Measurements from ENCODE around the gene NLRP12.
A peak's percentile ranks its signal among the peaks of the same experiment; 100 is the strongest.
"Not testable (repeated sequence)": the region's sequence is repeated elsewhere in the genome, so short reads cannot be mapped to it uniquely, and the experiment has no call there.

NLRP12 gene

DNA sequence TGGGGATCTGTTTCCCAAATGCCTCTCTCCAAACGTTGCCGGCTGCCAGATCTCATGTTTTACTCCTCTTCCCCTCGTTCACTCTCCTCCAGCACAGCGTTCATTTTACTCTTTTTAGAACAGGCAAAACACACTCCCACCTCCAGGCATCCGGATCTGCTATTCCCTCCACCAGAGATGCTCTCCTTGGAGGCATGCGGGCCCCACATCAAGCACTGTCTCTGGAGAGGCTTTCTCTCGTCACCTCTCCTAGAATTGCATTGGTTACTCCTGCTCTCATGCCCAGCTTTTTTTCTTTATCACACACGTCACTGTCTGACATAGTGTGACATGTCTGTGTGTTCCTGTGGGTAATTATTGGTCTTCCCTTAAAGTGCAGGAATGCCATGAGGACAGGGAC, 23.4 kb upstream of the NLRP12 start:
- Histone ChIP-seq H3K4me3 (ENCODE audit: low read depth, low read length) (no peak overlapping the region), H3K27me3 (replicated peaks) (no peaks in the 10 kb centered on the region), H3K27ac (no peak overlapping the region), H3K36me3 (replicated peaks) (no peaks in the 10 kb centered on the region)
- TF ChIP-seq, protein P1, sequence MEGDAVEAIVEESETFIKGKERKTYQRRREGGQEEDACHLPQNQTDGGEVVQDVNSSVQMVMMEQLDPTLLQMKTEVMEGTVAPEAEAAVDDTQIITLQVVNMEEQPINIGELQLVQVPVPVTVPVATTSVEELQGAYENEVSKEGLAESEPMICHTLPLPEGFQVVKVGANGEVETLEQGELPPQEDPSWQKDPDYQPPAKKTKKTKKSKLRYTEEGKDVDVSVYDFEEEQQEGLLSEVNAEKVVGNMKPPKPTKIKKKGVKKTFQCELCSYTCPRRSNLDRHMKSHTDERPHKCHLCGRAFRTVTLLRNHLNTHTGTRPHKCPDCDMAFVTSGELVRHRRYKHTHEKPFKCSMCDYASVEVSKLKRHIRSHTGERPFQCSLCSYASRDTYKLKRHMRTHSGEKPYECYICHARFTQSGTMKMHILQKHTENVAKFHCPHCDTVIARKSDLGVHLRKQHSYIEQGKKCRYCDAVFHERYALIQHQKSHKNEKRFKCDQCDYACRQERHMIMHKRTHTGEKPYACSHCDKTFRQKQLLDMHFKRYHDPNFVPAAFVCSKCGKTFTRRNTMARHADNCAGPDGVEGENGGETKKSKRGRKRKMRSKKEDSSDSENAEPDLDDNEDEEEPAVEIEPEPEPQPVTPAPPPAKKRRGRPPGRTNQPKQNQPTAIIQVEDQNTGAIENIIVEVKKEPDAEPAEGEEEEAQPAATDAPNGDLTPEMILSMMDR (IDR thresholded peaks at IDR 0.05; ENCODE audit: low read depth, low read length, missing control alignments), result no peak
- no peak for DNase-seq
- in situ Hi-C loops (cut with HindIII; ENCODE audit: low pct_ligation_motif_present, low sequenced_read_pairs), result no loop called here

DNA sequence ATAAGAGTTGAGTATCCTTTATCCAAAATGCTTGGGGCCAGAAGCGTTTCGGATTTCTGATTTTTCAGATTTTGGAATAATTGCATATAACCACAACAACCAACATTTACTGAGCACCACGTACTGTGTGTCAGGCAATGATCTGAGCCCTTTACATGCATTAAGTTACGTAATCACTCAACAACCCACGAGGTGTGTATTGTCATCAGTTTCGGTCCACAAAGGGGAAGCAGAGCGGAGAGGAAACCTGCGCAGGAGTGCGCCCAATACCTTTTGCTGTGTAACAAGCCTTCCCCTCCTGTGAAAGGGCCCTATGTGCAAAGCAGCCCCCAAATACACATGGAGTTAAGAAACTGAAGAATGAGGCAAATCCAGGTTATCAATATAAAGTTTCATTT, 20.7 kb upstream of the NLRP12 start:
- Histone ChIP-seq H3K27ac (no peak overlapping the region), H3K36me3 (replicated peaks) (no peaks in the 10 kb centered on the region), H3K27me3 (replicated peaks) (no peaks in the 10 kb centered on the region), H3K4me3 (ENCODE audit: low read depth, low read length) (no peak overlapping the region)
- in situ Hi-C loops (cut with HindIII; ENCODE audit: low pct_ligation_motif_present, low sequenced_read_pairs), result no loop called here
- TF ChIP-seq, protein P1 (IDR thresholded peaks at IDR 0.05; ENCODE audit: low read depth, low read length, missing control alignments), result no peak
- DNase-seq, result no peak

DNA sequence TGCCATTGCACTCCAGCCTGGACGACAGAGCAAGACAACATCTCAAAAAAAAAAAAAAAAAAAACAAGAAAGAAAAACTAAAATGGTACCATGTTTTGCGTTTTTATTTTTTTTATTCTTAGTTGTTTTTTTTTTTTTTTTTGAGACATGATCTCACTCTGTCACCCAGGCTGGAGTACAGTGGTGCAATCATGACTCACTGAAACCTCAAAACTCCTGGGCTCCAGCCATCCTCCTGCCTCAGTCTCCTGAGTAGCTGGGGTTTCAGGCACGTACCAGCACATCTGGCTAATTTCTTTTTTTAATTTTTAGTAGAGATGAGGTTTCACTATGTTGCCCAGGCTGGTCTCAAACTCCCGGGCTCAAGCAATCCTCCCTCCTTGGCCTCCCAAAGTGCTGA, 16.8 kb upstream of the NLRP12 start:
- H3K36me3 ChIP-seq (replicated peaks); H3K4me3 ChIP-seq (ENCODE audit: low read depth, low read length); H3K27me3 ChIP-seq (replicated peaks); in situ Hi-C loops (cut with HindIII; ENCODE audit: low pct_ligation_motif_present, low sequenced_read_pairs): not testable (repeated sequence)
- H3K27ac ChIP-seq, result peak overlapping the region; percentile 76
- peak; percentile 87 for DNase-seq

DNA sequence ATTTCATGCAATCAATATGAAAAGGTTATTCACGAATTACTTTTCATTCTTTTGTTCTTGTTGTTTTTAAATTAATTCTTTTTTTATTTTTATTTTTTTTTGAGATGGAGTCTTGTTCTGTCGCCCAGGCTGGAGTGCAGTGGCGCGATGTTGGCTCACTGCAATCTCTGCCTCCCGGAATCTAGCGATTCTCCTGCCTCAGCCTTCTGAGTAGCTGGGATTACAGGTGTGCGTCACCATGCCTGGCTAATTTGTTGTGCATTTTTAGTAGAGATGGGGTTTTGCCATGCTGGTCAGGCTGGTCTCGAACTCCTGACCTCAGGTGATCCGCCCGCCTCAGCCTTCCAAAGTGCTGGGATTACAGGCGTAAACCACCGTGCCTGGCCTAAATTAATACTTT, 16.1 kb upstream of the NLRP12 start:
- H3K36me3 ChIP-seq (replicated peaks); H3K27ac ChIP-seq; DNase-seq; in situ Hi-C loops (cut with HindIII; ENCODE audit: low pct_ligation_motif_present, low sequenced_read_pairs); H3K27me3 ChIP-seq (replicated peaks); H3K4me3 ChIP-seq (ENCODE audit: low read depth, low read length): not testable (repeated sequence)

DNA sequence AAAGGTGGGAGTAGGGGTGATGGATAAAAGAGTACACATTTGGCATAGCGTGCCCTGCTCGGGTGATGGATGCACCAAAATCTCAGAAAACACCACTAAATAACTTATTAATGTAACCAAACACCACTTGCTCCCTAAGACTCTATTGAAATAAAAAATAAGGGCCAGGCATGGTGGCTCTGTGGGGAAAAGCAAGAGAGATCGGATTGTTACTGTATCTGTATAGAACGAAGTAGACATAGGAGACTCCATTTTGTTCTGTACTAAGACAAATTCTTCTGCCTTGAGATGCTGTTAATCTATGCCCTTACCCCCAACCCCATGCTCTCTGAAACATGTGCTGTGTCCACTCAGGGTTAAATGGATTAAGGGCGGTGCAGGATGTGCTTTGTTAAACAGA, 14.3 kb upstream of the NLRP12 start:
- H3K36me3 ChIP-seq (replicated peaks); H3K4me3 ChIP-seq (ENCODE audit: low read depth, low read length); DNase-seq; H3K27ac ChIP-seq; in situ Hi-C loops (cut with HindIII; ENCODE audit: low pct_ligation_motif_present, low sequenced_read_pairs); H3K27me3 ChIP-seq (replicated peaks): not testable (repeated sequence)

DNA sequence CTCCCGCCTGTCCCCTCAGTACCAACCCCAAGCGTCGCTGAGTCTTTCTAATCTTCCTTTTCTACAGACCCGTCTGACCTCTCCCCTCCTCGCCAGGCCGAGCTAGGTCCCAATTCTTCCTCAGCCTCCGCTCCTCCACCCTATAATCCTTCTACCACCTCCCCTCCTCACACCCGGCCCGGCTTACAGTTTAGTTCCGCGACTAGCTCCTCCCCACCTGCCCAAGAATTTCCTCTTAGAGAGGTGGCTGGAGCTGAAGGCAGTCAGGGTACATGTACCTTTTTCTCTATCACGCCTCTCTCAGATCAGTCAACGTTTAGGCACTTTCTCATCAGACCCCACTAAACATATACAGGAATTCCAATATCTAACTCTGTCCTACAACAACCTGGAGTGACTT, 8.7 kb upstream of the NLRP12 start:
- H3K36me3 ChIP-seq (replicated peaks); DNase-seq; in situ Hi-C loops (cut with HindIII; ENCODE audit: low pct_ligation_motif_present, low sequenced_read_pairs); H3K27ac ChIP-seq; H3K27me3 ChIP-seq (replicated peaks); H3K4me3 ChIP-seq (ENCODE audit: low read depth, low read length): not testable (repeated sequence)

DNA sequence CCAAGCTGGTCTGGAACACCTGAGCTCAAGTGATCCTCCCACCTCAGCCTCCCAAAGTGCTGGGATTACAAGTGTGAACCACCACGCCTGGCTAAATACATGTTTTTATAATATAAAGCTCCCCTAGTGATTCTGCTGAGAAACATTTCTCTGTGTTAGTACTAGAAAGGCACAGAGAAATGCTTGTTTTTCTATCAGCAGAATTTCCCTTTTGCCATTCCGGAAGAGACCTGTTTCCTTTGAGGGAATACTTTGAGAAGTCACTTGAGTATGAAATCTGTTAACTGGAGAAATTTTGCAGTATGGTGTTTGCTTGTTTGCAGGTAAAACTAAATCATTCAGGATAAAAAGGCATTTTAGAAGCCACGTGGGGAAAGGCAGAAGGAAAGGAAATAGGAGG, 4.4 kb upstream of the NLRP12 start:
- no peaks in the 10 kb centered on the region for H3K36me3 ChIP-seq (replicated peaks)
- in situ Hi-C loops (cut with HindIII; ENCODE audit: low pct_ligation_motif_present, low sequenced_read_pairs), result no loop called here
- no peak for DNase-seq
- H3K27ac ChIP-seq, result no peak overlapping the region
- H3K4me3 ChIP-seq (ENCODE audit: low read depth, low read length), result no peak overlapping the region
- no peaks in the 10 kb centered on the region for H3K27me3 ChIP-seq (replicated peaks)
- TF ChIP-seq, protein P1 (IDR thresholded peaks at IDR 0.05; ENCODE audit: low read depth, low read length, missing control alignments), result no peak

DNA sequence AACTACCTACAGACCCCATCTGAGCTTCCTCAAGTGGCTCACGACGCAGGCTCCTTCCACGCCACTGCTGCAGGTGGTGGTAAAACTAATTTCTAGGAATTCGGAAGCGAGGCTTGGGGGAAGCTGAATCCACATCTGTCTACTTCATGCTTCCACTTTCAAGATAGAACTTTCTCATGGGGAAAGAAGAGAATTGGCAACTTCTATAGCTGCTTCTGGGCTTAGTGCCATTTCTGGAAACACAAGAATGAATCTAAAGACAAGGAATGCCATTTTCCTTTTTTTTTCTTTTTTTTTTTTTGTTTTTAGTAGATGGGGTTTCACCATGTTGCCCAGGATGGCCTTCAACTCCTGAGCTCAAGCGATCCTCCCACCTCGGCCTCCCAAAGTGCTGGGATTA, 2.8 kb upstream of the NLRP12 start:
- Histone ChIP-seq H3K27me3 (replicated peaks) (no peaks in the 10 kb centered on the region), H3K36me3 (replicated peaks) (no peaks in the 10 kb centered on the region), H3K4me3 (ENCODE audit: low read depth, low read length) (no peak overlapping the region), H3K27ac (no peak overlapping the region)
- in situ Hi-C loops (cut with HindIII; ENCODE audit: low pct_ligation_motif_present, low sequenced_read_pairs), result no loop called here
- no peak for DNase-seq
- TF ChIP-seq, protein P1 (IDR thresholded peaks at IDR 0.05; ENCODE audit: low read depth, low read length, missing control alignments), result no peak
